Dermis blood vessel endothelial cell (primary cell): ENCODE measurements around the gene COX7A2. TPM values are rescaled to one million over a fixed set of nuclear protein-coding genes. Genes with fewer than 3 reads are reported as not detected.

Experiments
- DNase-seq: peaks from one replicate; pipeline ENCODE4 v3.0.0; 2010
- total RNA-seq: library from RNA; depleted of rRNA; stranded (reverse); fragments of >200 nt; gene quantifications from 2 replicates; pipeline ENCODE4 v1.2.3, GENCODE V29; 2014

The COX7A2 gene
- total RNA-seq, 1 donor from 2014 or later: 324 TPM

GRCh38 chr6:75219263-75219662, 24.3 kb downstream of the COX7A2 start:
- no peak for DNase-seq

GRCh38 chr6:75217193-75217592, 26.4 kb downstream of the COX7A2 start:
- peak; percentile 60 for DNase-seq

- no peak for DNase-seq
These were observed 28.3 kb downstream of the COX7A2 start for GRCh38 chr6:75215291-75215690.

DNA sequence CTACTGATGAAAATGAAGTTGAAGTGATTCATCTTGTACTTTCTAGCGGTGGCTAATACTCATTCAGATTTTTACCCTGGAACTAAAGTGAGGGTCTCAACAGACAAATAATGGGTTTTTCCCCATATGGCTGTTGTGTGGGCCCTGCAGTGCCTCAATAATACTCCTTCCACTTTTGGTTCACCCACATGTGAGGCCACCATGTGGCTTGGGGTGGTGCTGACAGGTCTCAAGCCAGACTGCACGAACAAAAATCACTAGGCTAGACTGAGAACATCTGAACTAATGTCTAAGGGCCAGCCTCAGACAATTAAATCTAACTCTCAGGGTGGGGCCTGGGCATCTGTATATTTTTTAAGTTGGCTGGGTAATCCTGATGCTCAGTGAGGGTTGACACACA, 29.9 kb downstream of the COX7A2 start:
- no peak for DNase-seq

DNA sequence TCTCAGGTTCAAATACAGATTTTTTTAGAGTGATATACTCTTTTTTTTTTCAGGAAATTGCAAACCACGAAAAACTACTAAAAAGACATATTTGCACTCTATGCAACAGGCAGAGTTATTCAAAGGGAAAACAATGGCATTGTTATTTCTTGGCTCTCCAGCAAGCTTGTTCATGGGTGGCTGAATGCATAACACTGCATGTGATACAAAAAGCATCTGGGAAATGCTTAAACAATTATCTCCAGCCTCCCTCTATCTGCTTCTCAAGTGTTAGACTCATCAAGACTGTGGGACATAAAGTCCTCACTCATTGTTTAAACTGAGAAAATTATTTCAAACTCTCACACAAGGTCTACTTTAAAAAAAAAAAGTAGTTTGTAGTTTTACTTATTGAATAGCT, 30.5 kb downstream of the COX7A2 start:
- DNase-seq: peak; percentile 48

DNA sequence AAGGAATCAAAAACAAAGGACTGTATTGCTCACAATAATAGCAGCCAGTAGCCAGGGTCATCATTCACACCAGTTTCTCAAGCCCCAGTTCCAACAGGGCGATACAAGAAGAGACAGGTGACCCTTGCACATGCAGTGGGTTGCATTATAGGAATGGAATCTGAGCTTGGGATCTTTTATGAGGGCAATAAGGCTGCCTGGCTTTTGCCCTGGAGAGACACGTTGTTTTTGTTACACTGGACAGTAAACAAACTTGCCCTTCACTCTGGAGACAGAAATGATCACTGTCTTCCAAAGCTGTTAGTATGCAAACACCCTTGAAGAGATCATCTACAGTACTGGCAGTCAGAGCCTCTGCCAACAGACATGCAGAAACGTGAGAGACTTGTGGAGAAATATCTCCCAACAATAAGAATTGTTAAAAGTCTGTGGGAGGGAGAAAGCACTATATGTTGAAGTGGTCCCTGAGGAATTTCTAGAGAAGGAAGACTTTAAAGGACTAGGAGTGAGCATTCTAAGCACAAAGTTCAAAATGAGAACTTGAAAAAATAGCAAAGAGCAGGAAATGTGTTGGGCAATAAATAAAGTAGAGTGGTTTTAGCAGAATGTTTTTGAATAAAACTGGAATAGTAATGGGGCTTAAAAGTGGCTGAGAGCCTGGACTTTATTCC, 31.5 kb downstream of the COX7A2 start:
- DNase-seq: no peak

DNA sequence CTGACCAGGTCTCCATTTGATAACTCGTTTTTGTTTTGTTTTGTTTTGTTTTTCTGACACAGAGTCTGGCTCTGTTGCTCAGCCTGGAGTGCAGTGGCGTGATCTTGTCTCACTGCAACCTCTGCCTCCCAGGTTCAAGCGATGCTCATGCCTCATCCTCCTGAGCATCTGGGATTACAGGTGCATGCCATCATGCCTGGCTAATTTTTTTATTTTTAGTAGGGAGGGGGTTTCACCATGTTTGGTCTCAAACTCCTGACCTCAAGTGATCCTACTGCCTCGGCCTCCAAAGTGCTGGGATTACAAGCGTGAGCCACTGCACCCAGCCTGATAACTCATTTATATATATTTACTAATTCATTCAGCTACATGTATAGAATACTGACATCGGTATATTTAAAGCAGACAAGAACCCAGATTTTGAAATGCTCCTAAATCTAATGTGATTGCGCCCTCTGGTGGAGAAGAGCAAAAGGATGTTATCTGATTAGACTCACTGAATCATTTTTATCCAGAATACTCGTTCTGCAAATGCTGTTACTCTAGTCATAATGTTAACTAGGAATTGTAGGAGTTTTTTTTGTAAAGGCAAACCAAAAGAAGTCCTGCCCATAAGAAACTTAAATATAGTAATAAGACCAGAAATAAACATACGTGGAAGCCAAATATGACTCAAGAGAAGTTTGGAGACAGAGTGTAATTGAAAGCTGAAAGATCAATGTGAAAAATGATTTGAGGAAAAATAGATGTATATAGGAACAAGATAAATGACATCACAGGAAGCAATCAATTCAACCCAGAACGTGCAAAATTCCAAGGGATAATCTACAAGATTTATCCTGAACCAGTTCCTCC, 32.5 kb downstream of the COX7A2 start:
- peak; percentile 82 for DNase-seq

DNA sequence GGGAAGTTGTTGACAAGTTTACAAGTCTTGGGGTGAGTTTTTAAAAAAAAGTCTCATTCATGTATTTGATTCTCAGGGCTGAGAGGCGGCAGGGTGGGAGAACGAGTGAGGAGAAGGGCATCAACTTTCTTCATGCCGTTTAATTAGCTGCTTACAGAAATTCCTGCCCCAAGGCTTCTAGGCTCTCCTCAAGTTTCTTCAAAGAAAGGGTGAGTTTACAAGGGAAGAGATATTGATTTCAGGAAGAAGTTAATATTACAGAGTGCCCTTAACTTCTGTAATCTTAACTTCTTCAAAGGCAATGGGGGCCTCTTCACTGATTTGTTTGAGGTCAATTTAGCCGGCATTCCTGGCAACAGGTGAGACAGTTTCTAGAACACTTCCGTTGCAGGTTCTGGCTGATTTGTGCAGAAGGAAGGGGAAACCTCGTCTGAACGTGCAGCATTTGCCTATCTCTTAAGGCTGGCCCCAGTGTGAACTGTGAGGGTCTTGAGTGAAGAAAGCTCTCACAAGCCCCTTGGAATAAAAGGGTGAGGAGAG, 34.3 kb downstream of the COX7A2 start:
- DNase-seq: no peak

- peak; percentile 87 for DNase-seq
These were observed 35.1 kb downstream of the COX7A2 start for GRCh38 chr6:75208298-75209183.

DNA sequence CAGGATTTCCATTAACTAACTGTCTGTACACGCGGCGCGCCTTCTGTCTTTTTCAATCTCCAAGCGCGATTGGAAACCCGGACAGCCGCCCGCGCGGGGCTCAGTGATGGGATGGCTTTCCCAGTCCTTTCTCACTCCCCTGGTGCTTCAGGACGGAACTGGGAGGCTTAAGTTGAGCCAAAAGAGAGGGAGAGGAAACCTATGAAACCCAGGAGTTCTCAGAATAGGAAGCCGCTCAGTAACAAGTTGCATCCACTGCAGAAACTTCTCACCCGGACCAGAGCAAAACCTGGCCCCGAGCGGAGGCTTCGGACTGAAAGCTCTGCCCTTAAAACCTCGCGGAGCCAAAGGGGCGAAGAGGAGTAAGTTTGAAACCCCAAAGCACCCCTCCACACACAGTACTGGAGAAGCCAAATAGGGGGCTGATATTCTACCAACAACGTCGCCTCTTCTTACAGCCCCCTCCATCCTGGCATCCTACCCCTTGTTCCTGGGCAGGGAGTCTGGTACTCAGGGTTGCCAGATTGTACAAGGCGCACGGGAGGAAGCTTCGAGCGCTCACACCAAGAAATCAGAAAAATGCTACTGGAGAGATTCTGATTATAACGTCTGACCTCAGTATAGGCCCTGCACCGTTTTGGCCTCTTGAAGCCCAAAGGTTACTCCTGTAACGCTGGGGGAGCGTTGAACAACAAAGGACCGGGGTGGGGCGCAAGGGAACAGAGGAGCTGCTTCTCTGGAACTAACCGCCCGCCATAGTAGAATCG, 36.8 kb downstream of the COX7A2 start:
- no peak for DNase-seq

GRCh38 chr6:75205776-75206575, 37.6 kb downstream of the COX7A2 start, which contains the start of gene COL12A1:
TSS of gene COL12A1 (minus strand) at chr6:75206053. CDS start at chr6:75202792, 3,261 bp downstream.
- DNase-seq: peak; percentile 64

- peak; percentile 24 for DNase-seq
These were observed 38.4 kb downstream of the COX7A2 start for GRCh38 chr6:75204959-75205775.

GRCh38 chr6:75204217-75204958, 39.2 kb downstream of the COX7A2 start:
- DNase-seq: peak; percentile 91

GRCh38 chr6:75203721-75204120, 39.9 kb downstream of the COX7A2 start:
- no peak for DNase-seq

DNA sequence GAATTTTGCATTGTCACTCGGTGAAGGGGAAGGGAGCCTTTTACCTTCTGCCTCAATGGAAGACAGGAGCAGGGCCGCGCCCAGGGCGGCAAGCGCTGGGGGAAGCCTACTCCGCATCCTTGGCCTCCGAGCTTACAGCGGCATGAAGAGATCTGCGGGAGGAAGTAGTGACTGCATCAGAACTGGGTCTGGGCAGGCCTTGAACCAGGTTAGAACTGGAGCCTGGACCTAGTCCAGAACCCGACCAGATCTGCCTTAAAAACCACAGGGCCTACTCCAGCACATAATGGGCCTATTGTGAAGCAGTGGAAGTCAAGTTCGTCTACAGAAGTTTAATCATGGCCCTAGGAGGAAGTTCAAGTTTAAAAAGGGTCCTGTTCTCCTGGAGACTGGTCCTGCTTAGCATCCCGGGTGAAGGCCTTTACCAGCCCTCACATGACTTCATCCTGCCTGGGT, 40.9 kb downstream of the COX7A2 start:
- no peak for DNase-seq

GRCh38 chr6:75201901-75202672, 41.5 kb downstream of the COX7A2 start:
- DNase-seq: peak; percentile 27

- DNase-seq: no peak
These were observed 42.6 kb downstream of the COX7A2 start for GRCh38 chr6:75201021-75201420.

DNA sequence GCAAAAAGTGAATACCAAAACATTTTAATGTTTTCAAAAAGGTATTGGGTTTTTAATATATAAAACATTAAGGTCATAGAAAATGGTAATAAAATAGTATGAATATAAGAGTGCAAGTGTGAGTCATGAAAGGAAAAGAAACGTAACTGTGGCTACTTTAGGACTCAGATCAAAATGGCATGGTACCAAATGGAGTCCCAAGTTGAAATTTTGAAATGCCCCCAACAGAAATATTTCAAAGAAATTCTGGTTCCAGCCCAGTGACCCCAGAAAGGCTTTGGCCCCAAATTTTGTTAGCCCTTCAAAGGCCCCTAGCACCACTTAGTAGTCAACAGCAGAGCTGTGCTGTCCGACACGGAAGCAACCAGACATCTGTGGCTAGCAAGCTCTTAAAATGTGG, 43.7 kb downstream of the COX7A2 start:
- no peak for DNase-seq
